HepG2 (cell line): Measurements from ENCODE around the gene ZDHHC19. TPM values are rescaled to one million over a fixed set of nuclear protein-coding genes. Genes with fewer than 3 reads are reported as not detected.
A peak's percentile ranks its signal among the peaks of the same experiment; 100 is the strongest.

Source experiments
- AGO1 ChIP-seq: fragments of 200-400 bp; formaldehyde crosslinking; IDR thresholded peaks from 2 replicates; pipeline ENCODE4 v1.6.1; 2017; ENCODE audit warnings: mild to moderate bottlenecking, low read depth, low read length, moderate library complexity; ENCODE audit not compliant: poor library complexity, severe bottlenecking
- CBX5 ChIP-seq: sonication (generic); formaldehyde crosslinking; IDR thresholded peaks from 2 replicates; pipeline ENCODE4 v1.4.0; 2020; ENCODE audit warnings: missing genetic modification reagents, borderline replicate concordance
- CHD2 ChIP-seq: IDR thresholded peaks from 2 replicates; pipeline ENCODE4 v1.6.1; 2011; ENCODE audit warnings: low read depth, low read length, improper control_type of control experiment
- FOXM1 ChIP-seq: sonication (generic); formaldehyde crosslinking; IDR thresholded peaks from 2 replicates; pipeline ENCODE4 v1.5.0; 2020; ENCODE audit warnings: missing genetic modification reagents
- FOXP1 ChIP-seq, 2 experiments: fragments of 450-650 bp in 1 of 2; IDR thresholded peaks; 2 replicates each; pipeline ENCODE4 v1.6.1; 2017 to 2018; ENCODE audit warnings: antibody characterized with exemption in 1 of 2
- HMGA1 ChIP-seq: sonication (generic); formaldehyde crosslinking; conservative IDR thresholded peaks from 2 replicates; pipeline ENCODE4 v1.4.0; 2020; ENCODE audit warnings: missing genetic modification reagents
- MXD3 ChIP-seq: IDR thresholded peaks from 2 replicates; pipeline ENCODE4 v1.6.1; 2016; ENCODE audit warnings: mild to moderate bottlenecking, missing biosample characterization, missing genetic modification reagents
- NPAS2 ChIP-seq: sonication (generic); formaldehyde crosslinking; IDR thresholded peaks from 2 replicates; pipeline ENCODE4 v1.8.0; 2022; ENCODE audit warnings: mild to moderate bottlenecking, missing genetic modification reagents, borderline replicate concordance
- PRDM4 ChIP-seq: sonication (generic); formaldehyde crosslinking; IDR thresholded peaks from 2 replicates; pipeline ENCODE4 v1.9.0; 2021; ENCODE audit warnings: missing genetic modification reagents, borderline replicate concordance
- RBM39 ChIP-seq: fragments of 200-400 bp; formaldehyde crosslinking; IDR thresholded peaks from one replicate; pipeline ENCODE4 v1.6.1; 2018; ENCODE audit warnings: antibody characterized with exemption, mild to moderate bottlenecking, low read depth, low read length; ENCODE audit not compliant: poor library complexity, severe bottlenecking
- SALL1 ChIP-seq: sonication (generic); formaldehyde crosslinking; IDR thresholded peaks from 2 replicates; pipeline ENCODE4 v1.8.0; 2022; ENCODE audit warnings: mild to moderate bottlenecking, missing genetic modification reagents
- SALL2 ChIP-seq: sonication (generic); formaldehyde crosslinking; IDR thresholded peaks from 2 replicates; pipeline ENCODE4 v1.8.1; 2023; ENCODE audit warnings: mild to moderate bottlenecking, missing genetic modification reagents, inconsistent platforms
- SOX5 ChIP-seq: IDR thresholded peaks from 2 replicates; pipeline ENCODE4 v1.6.1; 2016; ENCODE audit warnings: borderline replicate concordance
- ZNF564 ChIP-seq: sonication (generic); formaldehyde crosslinking; IDR thresholded peaks from 2 replicates; pipeline ENCODE4 v1.8.1; 2023; ENCODE audit warnings: mild to moderate bottlenecking, missing genetic modification reagents
- polyA plus RNA-seq, 8 experiments: library from polyadenylated mRNA; depleted of rRNA in 3 of 8; stranded (reverse) in 7 of 8; unstranded in 1 of 8; fragments of >200 nt; fragmentation: Illumina TruSeq in 4 of 8; extraction: Trizol in 4 of 8; gene quantifications; 2 replicates each; pipeline versions ENCODE4 v1.2.1 to v1.2.3, GENCODE V29; 2011 to 2016; ENCODE audit warnings: low read depth in 4 of 8, missing spikeins in 1 of 8, mixed read lengths in 1 of 8; ENCODE audit not compliant: insufficient read depth in 1 of 8
- total RNA-seq, 5 experiments: library from RNA; depleted of rRNA; stranded (reverse); fragments of >200 nt; fragmentation: Illumina TruSeq; extraction: Trizol; gene quantifications; 2 replicates each; pipeline ENCODE4 v1.2.3, GENCODE V29; 2016; ENCODE audit warnings: low read depth in 1 of 5
- TF ChIP-seq, protein P1 (sequence below): sonication (generic); formaldehyde crosslinking; IDR thresholded peaks from 2 replicates; pipeline ENCODE4 v1.5.1; 2020; ENCODE audit warnings: missing genetic modification reagents, mild to moderate bottlenecking, borderline replicate concordance
- TF ChIP-seq, protein P2 (sequence below): sonication (generic); formaldehyde crosslinking; IDR thresholded peaks from 2 replicates; pipeline ENCODE4 v1.5.1; 2020; ENCODE audit warnings: missing genetic modification reagents, mild to moderate bottlenecking, borderline replicate concordance
- TF ChIP-seq, protein P3 (sequence below): sonication (generic); formaldehyde crosslinking; IDR thresholded peaks from 2 replicates; pipeline ENCODE4 v1.5.1; 2020; ENCODE audit warnings: mild to moderate bottlenecking, missing genetic modification reagents, moderate library complexity
- TF ChIP-seq, protein P4 (sequence below): sonication (generic); formaldehyde crosslinking; IDR thresholded peaks from 2 replicates; pipeline ENCODE4 v1.8.1; 2022; ENCODE audit warnings: low read depth, mild to moderate bottlenecking, missing genetic modification reagents

The ZDHHC19 gene
- total and polyA plus RNA-seq, 2 of the 13 experiments (the other 11 are each of a cell fraction or from before 2014, with no cell fraction given) = 0.22 to 0.53 TPM

GRCh38 chr3:196227629-196228493, 16.7 kb upstream of the ZDHHC19 start (continued):
- TF ChIP-seq, protein P1, sequence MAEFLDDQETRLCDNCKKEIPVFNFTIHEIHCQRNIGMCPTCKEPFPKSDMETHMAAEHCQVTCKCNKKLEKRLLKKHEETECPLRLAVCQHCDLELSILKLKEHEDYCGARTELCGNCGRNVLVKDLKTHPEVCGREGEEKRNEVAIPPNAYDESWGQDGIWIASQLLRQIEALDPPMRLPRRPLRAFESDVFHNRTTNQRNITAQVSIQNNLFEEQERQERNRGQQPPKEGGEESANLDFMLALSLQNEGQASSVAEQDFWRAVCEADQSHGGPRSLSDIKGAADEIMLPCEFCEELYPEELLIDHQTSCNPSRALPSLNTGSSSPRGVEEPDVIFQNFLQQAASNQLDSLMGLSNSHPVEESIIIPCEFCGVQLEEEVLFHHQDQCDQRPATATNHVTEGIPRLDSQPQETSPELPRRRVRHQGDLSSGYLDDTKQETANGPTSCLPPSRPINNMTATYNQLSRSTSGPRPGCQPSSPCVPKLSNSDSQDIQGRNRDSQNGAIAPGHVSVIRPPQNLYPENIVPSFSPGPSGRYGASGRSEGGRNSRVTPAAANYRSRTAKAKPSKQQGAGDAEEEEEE (CRISPR knock-in tag) = no peak
- TF ChIP-seq, protein P2, sequence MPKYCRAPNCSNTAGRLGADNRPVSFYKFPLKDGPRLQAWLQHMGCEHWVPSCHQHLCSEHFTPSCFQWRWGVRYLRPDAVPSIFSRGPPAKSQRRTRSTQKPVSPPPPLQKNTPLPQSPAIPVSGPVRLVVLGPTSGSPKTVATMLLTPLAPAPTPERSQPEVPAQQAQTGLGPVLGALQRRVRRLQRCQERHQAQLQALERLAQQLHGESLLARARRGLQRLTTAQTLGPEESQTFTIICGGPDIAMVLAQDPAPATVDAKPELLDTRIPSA (CRISPR knock-in tag) = no peak
- TF ChIP-seq PRDM4 (CRISPR knock-in tag) (no peak), CHD2 (no peak), AGO1 (no peak), CBX5 (CRISPR knock-in tag) (no peak), FOXP1 (IDR thresholded peaks at IDR 0.05) (no peak), FOXP1 (CRISPR knock-in tag; IDR thresholded peaks at IDR 0.05) (no peak), MXD3 (CRISPR knock-in tag) (no peak), SOX5 (CRISPR knock-in tag) (peak; percentile 36; the same call in 1 of the 2 replicates), FOXM1 (CRISPR knock-in tag) (no peak), NPAS2 (CRISPR knock-in tag) (no peak), SALL1 (CRISPR knock-in tag) (peak; percentile 88), SALL2 (CRISPR knock-in tag) (no peak; the same call in 1 of the 2 replicates), RBM39 (no peak), ZNF564 (CRISPR knock-in tag) (no peak), HMGA1 (no peak)
- TF ChIP-seq, protein P3, sequence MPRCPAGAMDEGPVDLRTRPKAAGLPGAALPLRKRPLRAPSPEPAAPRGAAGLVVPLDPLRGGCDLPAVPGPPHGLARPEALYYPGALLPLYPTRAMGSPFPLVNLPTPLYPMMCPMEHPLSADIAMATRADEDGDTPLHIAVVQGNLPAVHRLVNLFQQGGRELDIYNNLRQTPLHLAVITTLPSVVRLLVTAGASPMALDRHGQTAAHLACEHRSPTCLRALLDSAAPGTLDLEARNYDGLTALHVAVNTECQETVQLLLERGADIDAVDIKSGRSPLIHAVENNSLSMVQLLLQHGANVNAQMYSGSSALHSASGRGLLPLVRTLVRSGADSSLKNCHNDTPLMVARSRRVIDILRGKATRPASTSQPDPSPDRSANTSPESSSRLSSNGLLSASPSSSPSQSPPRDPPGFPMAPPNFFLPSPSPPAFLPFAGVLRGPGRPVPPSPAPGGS (CRISPR knock-in tag) = peak; percentile 6; the same call in 1 of the 2 replicates
- TF ChIP-seq, protein P4, sequence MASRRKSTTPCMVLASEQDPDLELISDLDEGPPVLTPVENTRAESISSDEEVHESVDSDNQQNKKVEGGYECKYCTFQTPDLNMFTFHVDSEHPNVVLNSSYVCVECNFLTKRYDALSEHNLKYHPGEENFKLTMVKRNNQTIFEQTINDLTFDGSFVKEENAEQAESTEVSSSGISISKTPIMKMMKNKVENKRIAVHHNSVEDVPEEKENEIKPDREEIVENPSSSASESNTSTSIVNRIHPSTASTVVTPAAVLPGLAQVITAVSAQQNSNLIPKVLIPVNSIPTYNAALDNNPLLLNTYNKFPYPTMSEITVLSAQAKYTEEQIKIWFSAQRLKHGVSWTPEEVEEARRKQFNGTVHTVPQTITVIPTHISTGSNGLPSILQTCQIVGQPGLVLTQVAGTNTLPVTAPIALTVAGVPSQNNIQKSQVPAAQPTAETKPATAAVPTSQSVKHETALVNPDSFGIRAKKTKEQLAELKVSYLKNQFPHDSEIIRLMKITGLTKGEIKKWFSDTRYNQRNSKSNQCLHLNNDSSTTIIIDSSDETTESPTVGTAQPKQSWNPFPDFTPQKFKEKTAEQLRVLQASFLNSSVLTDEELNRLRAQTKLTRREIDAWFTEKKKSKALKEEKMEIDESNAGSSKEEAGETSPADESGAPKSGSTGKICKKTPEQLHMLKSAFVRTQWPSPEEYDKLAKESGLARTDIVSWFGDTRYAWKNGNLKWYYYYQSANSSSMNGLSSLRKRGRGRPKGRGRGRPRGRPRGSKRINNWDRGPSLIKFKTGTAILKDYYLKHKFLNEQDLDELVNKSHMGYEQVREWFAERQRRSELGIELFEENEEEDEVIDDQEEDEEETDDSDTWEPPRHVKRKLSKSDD (CRISPR knock-in tag) = no peak
